ENCODE measurements around the gene TBC1D1.

The TBC1D1 gene

GRCh38 chr4:37902212-37902611 is 11.3 kb downstream of the TBC1D1 start:
- no peak overlapping the region for H3K4me3 ChIP-seq (ENCODE audit: low read depth, low read length)
- DNase-seq (ENCODE audit: low read depth), result no peak
- TF ChIP-seq CTCF (IDR thresholded peaks at IDR 0.05; ENCODE audit: insufficient read depth, low read depth, low read length, missing control alignments), result no peak

- no peak for TF ChIP-seq CTCF (IDR thresholded peaks at IDR 0.05; ENCODE audit: insufficient read depth, low read depth, low read length, missing control alignments)
- no peak overlapping the region for H3K4me3 ChIP-seq (ENCODE audit: low read depth, low read length)
- DNase-seq (ENCODE audit: low read depth), result no peak
These were observed 12.1 kb downstream of the TBC1D1 start for GRCh38 chr4:37902738-37903693.

- no peak overlapping the region for H3K4me3 ChIP-seq (ENCODE audit: low read depth, low read length)
- DNase-seq (ENCODE audit: low read depth), result no peak
- TF ChIP-seq CTCF (IDR thresholded peaks at IDR 0.05; ENCODE audit: insufficient read depth, low read depth, low read length, missing control alignments), result no peak
These were observed 13.0 kb downstream of the TBC1D1 start for GRCh38 chr4:37903901-37904300.

- no peak for TF ChIP-seq CTCF (IDR thresholded peaks at IDR 0.05; ENCODE audit: insufficient read depth, low read depth, low read length, missing control alignments)
- no peak for DNase-seq (ENCODE audit: low read depth)
- H3K4me3 ChIP-seq (ENCODE audit: low read depth, low read length), result no peak overlapping the region
These were observed 13.9 kb downstream of the TBC1D1 start for GRCh38 chr4:37904824-37905223.

- no peak overlapping the region for H3K4me3 ChIP-seq (ENCODE audit: low read depth, low read length)
- TF ChIP-seq CTCF (IDR thresholded peaks at IDR 0.05; ENCODE audit: insufficient read depth, low read depth, low read length, missing control alignments), result no peak
- DNase-seq (ENCODE audit: low read depth), result no peak
These were observed 14.8 kb downstream of the TBC1D1 start for GRCh38 chr4:37905533-37906169.

GRCh38 chr4:37908488-37909331 is 17.8 kb downstream of the TBC1D1 start:
- no peak overlapping the region for H3K4me3 ChIP-seq (ENCODE audit: low read depth, low read length)
- DNase-seq (ENCODE audit: low read depth), result no peak

More at GRCh38 chr4:37908488-37909331, 17.8 kb downstream of the TBC1D1 start:
- no peak for TF ChIP-seq CTCF (IDR thresholded peaks at IDR 0.05; ENCODE audit: insufficient read depth, low read depth, low read length, missing control alignments)

Data from GM12865 (cell line).